Right ventricle myocardium superior (tissue), 1 donor: Measurements from ENCODE around the gene CDC42EP4. TPM values are rescaled to one million over a fixed set of nuclear protein-coding genes. Genes with fewer than 3 reads are reported as not detected.
A peak's percentile ranks its signal among the peaks of the same experiment; 100 is the strongest.

ENCODE experiments used
- ATAC-seq: fragments of 200-7000 bp; cut with Tn5 transposase; one replicate; pipeline ENCODE4 v1.9.1; 2020; ENCODE audit warnings: mild to moderate bottlenecking; ENCODE audit not compliant: poor library complexity
- DNase-seq: peaks from one replicate; pipeline ENCODE4 v3.0.0-alpha.2; 2020
- intact Hi-C: fragments of 100-400 bp; cut with DNase I; formaldehyde crosslinking; loops from one replicate; pipeline ENCODE4 v1.11.2; 2022
- total RNA-seq: library from RNA; stranded (reverse); fragmentation: NEBNext Ultra II Directional; extraction: Animal tissue kit (Norgen Biotek cat#: 25700); gene quantifications from one replicate; pipeline ENCODE4 v1.2.1, GENCODE V29; 2021
- donor health status: DM: no; HTN: yes; CAD: no; lungs with severe emphysema.

Gene CDC42EP4
- total RNA-seq, 1 donor from 2014 or later: 53.0 TPM

GRCh38 chr17:73288534-73289302 lies 23.1 kb downstream of the CDC42EP4 start:
- intact Hi-C loops: no loop called here

GRCh38 chr17:73286863-73287296 lies 24.9 kb downstream of the CDC42EP4 start:
- no peak for ATAC-seq
- intact Hi-C loops: no loop called here
- DNase-seq: no peak

More at GRCh38 chr17:73288534-73289302, 23.1 kb downstream of the CDC42EP4 start:
- DNase-seq: peak; percentile 83
- peak; percentile 58 for ATAC-seq

GRCh38 chr17:73285916-73286862 lies 25.6 kb downstream of the CDC42EP4 start:
- intact Hi-C loops: no loop called here
- ATAC-seq: no peak
- no peak for DNase-seq

- DNase-seq: no peak
- no peak for ATAC-seq
- intact Hi-C loops: no loop called here
Measured at GRCh38 chr17:73285603-73285908, 26.2 kb downstream of the CDC42EP4 start.

- DNase-seq (no peak), ATAC-seq (no peak)
- intact Hi-C loops: no loop called here
Measured at GRCh38 chr17:73284906-73285602, 26.7 kb downstream of the CDC42EP4 start.

GRCh38 chr17:73284354-73284753 lies 27.4 kb downstream of the CDC42EP4 start:
- no peak for ATAC-seq
- no peak for DNase-seq
- intact Hi-C loops: no loop called here

- intact Hi-C loops: no loop called here
- no peak for ATAC-seq
- DNase-seq: no peak
Measured at GRCh38 chr17:73283841-73284282, 27.9 kb downstream of the CDC42EP4 start.

GRCh38 chr17:73283250-73283649 lies 28.6 kb downstream of the CDC42EP4 start:
- no peak for ATAC-seq
- intact Hi-C loops: no loop called here
- no peak for DNase-seq

GRCh38 chr17:73282629-73283028 lies 29.2 kb downstream of the CDC42EP4 start:
- ATAC-seq (no peak), DNase-seq (no peak)
- intact Hi-C loops: no loop called here

GRCh38 chr17:73281928-73282327 lies 29.9 kb downstream of the CDC42EP4 start:
- intact Hi-C loops: no loop called here
- ATAC-seq (no peak), DNase-seq (no peak)

GRCh38 chr17:73280191-73280590 lies 31.6 kb downstream of the CDC42EP4 start:
- DNase-seq: no peak
- intact Hi-C loops: no loop called here
- ATAC-seq: no peak

GRCh38 chr17:73279704-73280103 lies 32.1 kb downstream of the CDC42EP4 start:
- DNase-seq: no peak
- ATAC-seq: no peak
- intact Hi-C loops: loop anchor here (5.0 kb wide), 1 partner anchor 33 kb away; the partner anchor contains the start of gene CDC42EP4

GRCh38 chr17:73278465-73279453 lies 33.0 kb downstream of the CDC42EP4 start:
- intact Hi-C loops: loop anchor here (5.0 kb wide), 1 partner anchor 34 kb away; the partner anchor contains the start of gene CDC42EP4
- DNase-seq (no peak), ATAC-seq (peak; percentile 69)

- DNase-seq (no peak), ATAC-seq (peak; percentile 72)
- intact Hi-C loops: loop anchor here (5.0 kb wide), 1 partner anchor 34 kb away; the partner anchor contains the start of gene CDC42EP4
Measured at GRCh38 chr17:73278049-73278464, 33.7 kb downstream of the CDC42EP4 start.

GRCh38 chr17:73274490-73274889 lies 37.3 kb downstream of the CDC42EP4 start:
- intact Hi-C loops: no loop called here
- ATAC-seq (no peak), DNase-seq (no peak)

- ATAC-seq (no peak), DNase-seq (no peak)
- intact Hi-C loops: no loop called here
Measured at GRCh38 chr17:73272906-73273218, 38.9 kb downstream of the CDC42EP4 start.

- intact Hi-C loops: no loop called here
- ATAC-seq (no peak), DNase-seq (peak; percentile 25)
Measured at GRCh38 chr17:73271072-73271471, 40.7 kb downstream of the CDC42EP4 start.

GRCh38 chr17:73269791-73270190 lies 42.0 kb downstream of the CDC42EP4 start:
- DNase-seq: no peak
- no peak for ATAC-seq
- intact Hi-C loops: no loop called here
